Measurements from ENCODE around the gene CAPS. TPM values are rescaled to one million over a fixed set of nuclear protein-coding genes. Genes with fewer than 3 reads are reported as not detected.

Gene CAPS
- total and polyA plus RNA-seq, 7 donors = 3.6 to 18.6 (median 8.4) TPM

- Histone ChIP-seq H3K27me3 (no peaks in the 10 kb centered on the region), H3K9me3 (no peaks in the 10 kb centered on the region), H3K4me3 (no peak overlapping the region), H3K27ac (peak overlapping the region in 3 of 4 donors; percentile 43 to 78 (median 65)), H3K4me1 (peaks cover 0 to 21% (median 18%) of the 10 kb centered on the region in 4 donors), H3K36me3 (peaks cover 30 to 62% (median 48%) of the 10 kb centered on the region in 4 donors)
- intact Hi-C loops (cut with DNase I) = no loop called here
- WGBS, 2 donors = 64 to 79% methylated on average over 11 of the region's 11 CpGs
- no peak for TF ChIP-seq EP300 (IDR thresholded peaks at IDR 0.05)
- TF ChIP-seq, protein P1, sequence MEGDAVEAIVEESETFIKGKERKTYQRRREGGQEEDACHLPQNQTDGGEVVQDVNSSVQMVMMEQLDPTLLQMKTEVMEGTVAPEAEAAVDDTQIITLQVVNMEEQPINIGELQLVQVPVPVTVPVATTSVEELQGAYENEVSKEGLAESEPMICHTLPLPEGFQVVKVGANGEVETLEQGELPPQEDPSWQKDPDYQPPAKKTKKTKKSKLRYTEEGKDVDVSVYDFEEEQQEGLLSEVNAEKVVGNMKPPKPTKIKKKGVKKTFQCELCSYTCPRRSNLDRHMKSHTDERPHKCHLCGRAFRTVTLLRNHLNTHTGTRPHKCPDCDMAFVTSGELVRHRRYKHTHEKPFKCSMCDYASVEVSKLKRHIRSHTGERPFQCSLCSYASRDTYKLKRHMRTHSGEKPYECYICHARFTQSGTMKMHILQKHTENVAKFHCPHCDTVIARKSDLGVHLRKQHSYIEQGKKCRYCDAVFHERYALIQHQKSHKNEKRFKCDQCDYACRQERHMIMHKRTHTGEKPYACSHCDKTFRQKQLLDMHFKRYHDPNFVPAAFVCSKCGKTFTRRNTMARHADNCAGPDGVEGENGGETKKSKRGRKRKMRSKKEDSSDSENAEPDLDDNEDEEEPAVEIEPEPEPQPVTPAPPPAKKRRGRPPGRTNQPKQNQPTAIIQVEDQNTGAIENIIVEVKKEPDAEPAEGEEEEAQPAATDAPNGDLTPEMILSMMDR (IDR thresholded peaks at IDR 0.05) = no peak
- TF ChIP-seq POLR2AphosphoS5 (IDR thresholded peaks at IDR 0.05) = no peak
- no peak for TF ChIP-seq POLR2A (IDR thresholded peaks at IDR 0.05)
- no peak for DNase-seq
Measured at GRCh38 chr19:5915782-5916165, 1.7 kb downstream of the CAPS start.

GRCh38 chr19:5916181-5916708, 2.2 kb downstream of the CAPS start:
- intact Hi-C loops (cut with DNase I) = no loop called here
- Histone ChIP-seq H3K27me3 (no peaks in the 10 kb centered on the region), H3K36me3 (peaks cover 35 to 67% (median 50%) of the 10 kb centered on the region in 4 donors), H3K9me3 (no peaks in the 10 kb centered on the region), H3K4me1 (peaks cover 0 to 21% (median 20%) of the 10 kb centered on the region in 4 donors), H3K4me3 (no peak overlapping the region), H3K27ac (peak overlapping the region in 1 of 4 donors; percentile 78)
- TF ChIP-seq POLR2AphosphoS5 (IDR thresholded peaks at IDR 0.05) (no peak), EP300 (IDR thresholded peaks at IDR 0.05) (no peak), POLR2A (IDR thresholded peaks at IDR 0.05) (no peak)
- TF ChIP-seq, protein P1 (IDR thresholded peaks at IDR 0.05) = no peak
- no peak for DNase-seq
- WGBS, 2 donors = 74 to 83% methylated on average over 14 of the region's 14 CpGs

DNA sequence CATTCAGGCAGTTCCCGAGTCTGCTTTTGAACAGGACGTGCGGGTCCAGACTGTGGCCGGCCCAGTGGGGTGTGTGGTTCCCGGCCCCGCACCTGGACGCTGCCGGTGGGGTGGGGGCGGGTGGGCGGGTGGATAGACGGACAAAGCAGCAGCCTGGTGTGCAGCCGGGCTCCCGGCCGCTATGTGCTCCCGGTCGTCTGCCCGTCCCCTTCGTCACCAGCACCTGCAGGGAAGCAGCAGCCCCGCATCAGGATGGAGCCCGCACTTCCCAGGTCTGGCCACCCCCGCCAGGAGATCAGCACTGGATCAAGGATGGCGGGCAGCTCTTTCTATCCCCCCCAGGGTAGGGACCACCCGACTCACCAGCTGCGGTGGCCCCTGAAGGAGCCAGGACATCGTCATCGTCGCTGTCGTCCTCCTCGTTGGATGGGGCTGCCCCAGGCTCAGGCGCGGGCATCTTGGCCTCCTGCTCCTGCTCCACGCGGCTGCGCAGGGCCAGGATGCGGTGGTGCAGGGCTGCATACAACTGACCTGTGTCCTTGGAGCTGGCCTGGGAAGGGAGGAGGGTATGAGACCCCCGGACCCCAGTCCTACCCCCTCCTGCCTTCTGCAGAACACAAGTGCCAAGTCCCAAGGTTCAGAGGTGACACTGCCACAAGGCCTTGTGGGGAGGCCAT, 3.5 kb downstream of the CAPS start:
- Histone ChIP-seq H3K36me3 (peaks cover 40 to 80% (median 58%) of the 10 kb centered on the region in 4 donors), H3K27ac (no peak overlapping the region), H3K9me3 (no peaks in the 10 kb centered on the region), H3K4me3 (no peak overlapping the region), H3K4me1 (peaks cover 3 to 23% (median 20%) of the 10 kb centered on the region in 4 donors), H3K27me3 (no peaks in the 10 kb centered on the region)
- TF ChIP-seq POLR2A (IDR thresholded peaks at IDR 0.05) (no peak), EP300 (IDR thresholded peaks at IDR 0.05) (no peak), POLR2AphosphoS5 (IDR thresholded peaks at IDR 0.05) (no peak)
- TF ChIP-seq, protein P1 (IDR thresholded peaks at IDR 0.05) = no peak
- WGBS, 2 donors = 94 to 95% methylated on average over 36 of the region's 36 CpGs
- no peak for DNase-seq
- intact Hi-C loops (cut with DNase I) = no loop called here

DNA sequence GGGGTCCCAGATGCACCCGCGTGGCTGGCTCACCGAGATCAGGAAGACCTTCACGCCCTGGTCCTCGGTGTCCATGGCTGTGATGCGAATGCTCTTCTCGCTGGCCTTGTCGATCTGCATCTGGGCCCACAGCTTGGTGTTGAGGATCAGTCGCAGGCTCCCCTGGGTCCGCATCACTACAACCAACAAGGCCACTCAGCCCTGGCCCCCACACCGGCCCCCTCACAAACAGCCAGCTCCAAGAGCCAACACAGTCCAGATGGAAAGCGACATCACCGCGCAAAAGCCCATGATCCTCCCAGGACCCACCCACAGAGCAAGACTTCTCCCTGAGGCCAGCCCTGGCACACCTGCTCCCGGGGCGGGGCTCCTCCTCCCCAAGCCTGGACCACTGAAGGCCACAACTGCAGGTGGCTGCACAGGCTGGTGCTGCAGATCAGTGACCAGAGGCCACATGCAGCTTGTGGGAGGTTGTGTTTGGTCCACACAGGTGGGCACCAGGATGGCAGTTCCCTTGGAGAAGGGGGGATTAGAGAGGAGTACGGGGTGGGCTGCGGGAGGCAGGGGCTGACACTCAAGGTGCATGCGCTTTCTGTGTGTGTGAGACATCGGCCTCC, 4.5 kb downstream of the CAPS start:
- WGBS, 2 donors = 96 to 97% methylated on average over 20 of the region's 20 CpGs
- no peaks in the 10 kb centered on the region for H3K27me3 ChIP-seq
- H3K9me3 ChIP-seq = no peaks in the 10 kb centered on the region
- peaks cover 49 to 90% (median 68%) of the 10 kb centered on the region in 4 donors for H3K36me3 ChIP-seq
- H3K4me3 ChIP-seq = no peak overlapping the region
- DNase-seq = peak; percentile 68
- H3K4me1 ChIP-seq = peaks cover 3 to 22% (median 20%) of the 10 kb centered on the region in 4 donors
- TF ChIP-seq, protein P1 (IDR thresholded peaks at IDR 0.05) = no peak
- no peak for TF ChIP-seq EP300 (IDR thresholded peaks at IDR 0.05)
- TF ChIP-seq POLR2AphosphoS5 (IDR thresholded peaks at IDR 0.05) = no peak
- TF ChIP-seq POLR2A (IDR thresholded peaks at IDR 0.05) = no peak
- H3K27ac ChIP-seq = no peak overlapping the region
- intact Hi-C loops (cut with DNase I) = no loop called here
